Body of pancreas (tissue), 4 donors: ENCODE measurements around the gene GRM4.

Experiments used
- CTCF ChIP-seq, 7 experiments: fragments of 450-650 bp in 4 of 7; fragments of 200-600 bp in 3 of 7; sonication (generic) in 3 of 7; IDR thresholded peaks; one replicate each; pipeline ENCODE4 v1.5.1; 2016 to 2019; ENCODE audit warnings: antibody characterized with exemption in 7 of 7
- POLR2A ChIP-seq, 3 donors: fragments of 450-650 bp; IDR thresholded peaks; one replicate each; pipeline ENCODE4 v1.6.1; 2016; ENCODE audit warnings: antibody characterized with exemption in 3 of 3, mild to moderate bottlenecking in 2 of 3

GRCh38 chr6:34144581-34145160, 1.2 kb downstream of the GRM4 start:
- no peak for TF ChIP-seq CTCF (IDR thresholded peaks at IDR 0.05)
- TF ChIP-seq POLR2A (IDR thresholded peaks at IDR 0.05), result no peak
